OCI-LY3 (cell line): ENCODE data around the gene SEBOX.

ENCODE experiments used
- CTCF ChIP-seq: fragments of 200-600, 300-600 bp; sonication (generic); IDR thresholded peaks from 2 replicates; pipeline ENCODE4 v1.5.1; 2014; ENCODE audit warnings: antibody characterized with exemption, low read length, low read depth
- EZH2phosphoT487 ChIP-seq: fragments of 200-600 bp; shearing (Covaris generic); IDR thresholded peaks from 2 replicates; pipeline ENCODE4 v1.6.1; 2018; ENCODE audit warnings: antibody characterized with exemption, mixed run types, low read depth

GRCh38 chr17:28390563-28390962 is 25.6 kb upstream of the SEBOX start:
- TF ChIP-seq CTCF (no peak), EZH2phosphoT487 (no peak)
